ENCODE data around the gene ALG2.

The ALG2 gene

GRCh38 chr9:99192786-99193465, 28.8 kb downstream of the ALG2 start:
- no peak for DNase-seq (ENCODE audit: low read depth in 2 of 2)

GRCh38 chr9:99190597-99191283, 31.0 kb downstream of the ALG2 start:
- DNase-seq (ENCODE audit: low read depth in 2 of 2) = no peak

- no peak for DNase-seq (ENCODE audit: low read depth in 2 of 2)
These were observed 31.7 kb downstream of the ALG2 start for GRCh38 chr9:99189887-99190596.

GRCh38 chr9:99189186-99189585, 32.6 kb downstream of the ALG2 start:
- DNase-seq (ENCODE audit: low read depth in 2 of 2) = no peak

GRCh38 chr9:99187311-99187710, 34.4 kb downstream of the ALG2 start:
- no peak for DNase-seq (ENCODE audit: low read depth in 2 of 2)

GRCh38 chr9:99185934-99186333, 35.8 kb downstream of the ALG2 start:
- no peak for DNase-seq (ENCODE audit: low read depth in 2 of 2)

- no peak for DNase-seq (ENCODE audit: low read depth in 2 of 2)
These were observed 36.5 kb downstream of the ALG2 start for GRCh38 chr9:99185348-99185632.

- peak; percentile 32 to 49 for DNase-seq (ENCODE audit: low read depth in 2 of 2)
These were observed 37.0 kb downstream of the ALG2 start for GRCh38 chr9:99184475-99185347.

GRCh38 chr9:99184110-99184474, 37.6 kb downstream of the ALG2 start:
- no peak for DNase-seq (ENCODE audit: low read depth in 2 of 2)

GRCh38 chr9:99183616-99184015, 38.1 kb downstream of the ALG2 start:
- no peak for DNase-seq (ENCODE audit: low read depth in 2 of 2)

GRCh38 chr9:99182356-99182755, 39.4 kb downstream of the ALG2 start:
- DNase-seq (ENCODE audit: low read depth in 2 of 2) = no peak

- DNase-seq (ENCODE audit: low read depth in 2 of 2) = no peak
These were observed 40.1 kb downstream of the ALG2 start for GRCh38 chr9:99181621-99182020.

GRCh38 chr9:99181206-99181605, 40.5 kb downstream of the ALG2 start:
- DNase-seq (ENCODE audit: low read depth in 2 of 2) = no peak

GRCh38 chr9:99180662-99181061, 41.1 kb downstream of the ALG2 start:
- DNase-seq (ENCODE audit: low read depth in 2 of 2) = no peak

- DNase-seq (ENCODE audit: low read depth in 2 of 2) = no peak
These were observed 41.5 kb downstream of the ALG2 start for GRCh38 chr9:99180199-99180598.

GRCh38 chr9:99178912-99179872, 42.5 kb downstream of the ALG2 start:
- no peak for DNase-seq (ENCODE audit: low read depth in 2 of 2)

- no peak for DNase-seq (ENCODE audit: low read depth in 2 of 2)
These were observed 44.0 kb downstream of the ALG2 start for GRCh38 chr9:99177576-99178366.

GRCh38 chr9:99176527-99177013, 45.2 kb downstream of the ALG2 start:
- DNase-seq (ENCODE audit: low read depth in 2 of 2) = no peak

- no peak for DNase-seq (ENCODE audit: low read depth in 2 of 2)
These were observed 47.9 kb downstream of the ALG2 start for GRCh38 chr9:99173570-99174504.
